ENCODE data around the gene OBP2B.
"Not testable (repeated sequence)": the region's sequence is repeated elsewhere in the genome, so short reads cannot be mapped to it uniquely, and the experiment has no call there.

DNA sequence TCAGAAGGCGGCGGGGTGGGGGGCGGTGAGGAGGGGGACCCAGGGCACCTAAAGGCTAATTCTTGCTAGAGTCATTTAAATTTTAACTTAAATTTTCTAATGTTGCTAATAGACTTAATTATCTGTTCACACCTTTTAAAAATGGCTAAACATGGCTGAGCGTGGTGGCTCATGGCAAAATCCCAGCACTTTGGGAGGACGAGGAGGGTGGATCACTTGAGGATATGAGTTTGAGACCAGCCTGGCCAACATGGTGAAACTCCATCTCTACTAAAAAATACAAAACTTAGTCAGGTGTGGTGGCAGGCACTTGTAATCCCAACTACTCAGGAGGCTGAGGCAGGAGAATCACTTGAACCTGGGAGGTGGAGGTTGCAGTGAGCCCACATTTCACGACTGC is 42.2 kb upstream of the OBP2B start:
- not testable (repeated sequence) for TF ChIP-seq EZH2 (IDR thresholded peaks at IDR 0.05; ENCODE audit: borderline replicate concordance, low read length); CTCF (IDR thresholded peaks at IDR 0.05; ENCODE audit: low read length)
